Measurements from ENCODE around the gene DGKI.

DGKI gene

GRCh38 chr7:137335814-137336213 lies 511.0 kb downstream of the DGKI start:
- DNase-seq, result no peak

- DNase-seq, result no peak
Observed at GRCh38 chr7:137331378-137331777, 515.4 kb downstream of the DGKI start.
